Tibial nerve (tissue), 4 donors: ENCODE data around the gene ARL14EP. TPM values are rescaled to one million over a fixed set of nuclear protein-coding genes. Genes with fewer than 3 reads are reported as not detected.
A peak's percentile ranks its signal among the peaks of the same experiment; 100 is the strongest.

Experiments
- DNase-seq, 2 donors: peaks; one replicate each; pipeline ENCODE4 v3.0.0-alpha.2; 2019; ENCODE audit warnings: low spot score in 2 of 2
- H3K27ac ChIP-seq, 4 donors: fragments of 200-600 bp; sonication (generic) in 3 of 4; one replicate each; pipeline ENCODE4 v1.5.1; 2017 to 2019; ENCODE audit warnings: mild to moderate bottlenecking in 1 of 4
- H3K27me3 ChIP-seq, 2 donors: fragments of 200-600 bp; sonication (generic) in 1 of 2; one replicate each; pipeline versions ENCODE4 v1.5.1 to v1.6.0; 2017 to 2019
- H3K36me3 ChIP-seq, 3 donors: fragments of 200-600 bp; sonication (generic); one replicate each; pipeline ENCODE4 v1.5.1; 2018 to 2019
- H3K4me1 ChIP-seq, 4 donors: fragments of 200-600 bp; sonication (generic) in 3 of 4; one replicate each; pipeline ENCODE4 v1.5.1; 2017 to 2019
- H3K4me3 ChIP-seq, 4 donors: fragments of 200-600 bp; sonication (generic) in 3 of 4; one replicate each; pipeline ENCODE4 v1.5.1; 2017 to 2019; ENCODE audit warnings: mild to moderate bottlenecking in 1 of 4, moderate library complexity in 1 of 4
- H3K9me3 ChIP-seq, 4 donors: fragments of 200-600 bp; sonication (generic) in 3 of 4; one replicate each; pipeline ENCODE4 v1.5.1; 2017 to 2019
- CTCF ChIP-seq, 5 experiments: fragments of 200-600 bp in 3 of 5; fragments of 450-650 bp in 2 of 5; sonication (generic) in 3 of 5; IDR thresholded peaks; one replicate each; pipeline ENCODE4 v1.5.1; 2016 to 2019; ENCODE audit warnings: antibody characterized with exemption in 5 of 5, mild to moderate bottlenecking in 3 of 5, moderate library complexity in 2 of 5
- EP300 ChIP-seq, 2 donors: sonication (generic); formaldehyde crosslinking; IDR thresholded peaks; one replicate each; pipeline ENCODE4 v1.6.1; 2017; ENCODE audit warnings: antibody characterized with exemption in 2 of 2, mild to moderate bottlenecking in 1 of 2
- POLR2A ChIP-seq, 2 donors: fragments of 450-650 bp; IDR thresholded peaks; one replicate each; pipeline ENCODE4 v1.6.1; 2017; ENCODE audit warnings: antibody characterized with exemption in 2 of 2, mild to moderate bottlenecking in 2 of 2, moderate library complexity in 2 of 2
- WGBS, 2 donors: methylation state at CpG; one replicate each; pipeline ENCODE4 v1.1.5; 2018; 5-methylcytosine and 5-hydroxymethylcytosine counted together
- total RNA-seq, 4 donors: library from RNA; depleted of rRNA; stranded (reverse); fragments of >200 nt; gene quantifications; one replicate each; pipeline ENCODE4 v1.1.0, GENCODE V29; 2016

ARL14EP gene
- total RNA-seq: 10 to 100 TPM; 12.1 to 20.8 (median 16.1) TPM

- peak within 1 kb of the TSS; percentile 62 to 74 (median 68) for H3K4me3 ChIP-seq
- peaks cover 0 to 45% (median 17%) of the 10 kb centered on the region in 4 donors for H3K4me1 ChIP-seq
- peak; percentile 81 to 87 for DNase-seq
- no peaks in the 10 kb centered on the region for H3K27me3 ChIP-seq
- TF ChIP-seq EP300 (IDR thresholded peaks at IDR 0.05) (peak in 1 of 2 donors; percentile 93), CTCF (IDR thresholded peaks at IDR 0.05) (peak in 2 of 5 experiments; percentile 16 to 35), POLR2A (IDR thresholded peaks at IDR 0.05) (peak; percentile 57 to 65)
- peak within 1 kb of the TSS; percentile 59 to 90 (median 81) for H3K27ac ChIP-seq
- 1% methylated on average over 49 to 51 of the region's 51 CpGs for WGBS, 2 donors
- no peaks in the 10 kb centered on the region for H3K9me3 ChIP-seq
- no peaks in the 10 kb centered on the region for H3K36me3 ChIP-seq
These were observed at the start of gene ARL14EP for GRCh38 chr11:30322826-30323710. Gene ARL14EP, plus strand, starts transcription at chr11:30323104. Its CDS starts 7,845 bp downstream, at chr11:30330949.

- Histone ChIP-seq H3K27me3 (no peaks in the 10 kb centered on the region), H3K4me1 (no peaks in the 10 kb centered on the region)
These were observed 45.7 kb upstream of the ARL14EP start for GRCh38 chr11:30277176-30277575.

GRCh38 chr11:30279796-30280195 lies 43.1 kb upstream of the ARL14EP start:
- Histone ChIP-seq H3K4me3 (no peak overlapping the region), H3K9me3 (peaks cover 0 to 5% (median 0%) of the 10 kb centered on the region in 4 donors), H3K4me1 (no peaks in the 10 kb centered on the region), H3K27ac (no peak overlapping the region), H3K36me3 (no peaks in the 10 kb centered on the region), H3K27me3 (no peaks in the 10 kb centered on the region)
- DNase-seq: no peak
- no peak for TF ChIP-seq EP300 (IDR thresholded peaks at IDR 0.05)
- no peak for TF ChIP-seq POLR2A (IDR thresholded peaks at IDR 0.05)
- WGBS, 2 donors: 93 to 95% methylated on average over 2 of the region's 2 CpGs

More at GRCh38 chr11:30277176-30277575, 45.7 kb upstream of the ARL14EP start:
- H3K4me3 ChIP-seq: no peak overlapping the region
- no peak overlapping the region for H3K27ac ChIP-seq
- H3K36me3 ChIP-seq: no peaks in the 10 kb centered on the region
- no peak for DNase-seq
- H3K9me3 ChIP-seq: peaks cover 0 to 3% (median 0%) of the 10 kb centered on the region in 4 donors
- TF ChIP-seq EP300 (IDR thresholded peaks at IDR 0.05) (no peak), POLR2A (IDR thresholded peaks at IDR 0.05) (no peak), CTCF (IDR thresholded peaks at IDR 0.05) (no peak)

GRCh38 chr11:30281476-30282288 lies 41.2 kb upstream of the ARL14EP start:
- H3K4me1 ChIP-seq: no peaks in the 10 kb centered on the region
- TF ChIP-seq EP300 (IDR thresholded peaks at IDR 0.05): no peak
- TF ChIP-seq POLR2A (IDR thresholded peaks at IDR 0.05): no peak
- TF ChIP-seq CTCF (IDR thresholded peaks at IDR 0.05): no peak
- WGBS, 2 donors: 71 to 79% methylated on average over 7 of the region's 7 CpGs
- no peaks in the 10 kb centered on the region for H3K36me3 ChIP-seq
- no peaks in the 10 kb centered on the region for H3K27me3 ChIP-seq
- no peak overlapping the region for H3K27ac ChIP-seq
- peaks cover 0 to 5% (median 0%) of the 10 kb centered on the region in 4 donors for H3K9me3 ChIP-seq
- no peak for DNase-seq
- H3K4me3 ChIP-seq: no peak overlapping the region

- Histone ChIP-seq H3K27ac (no peak overlapping the region), H3K4me1 (no peaks in the 10 kb centered on the region), H3K36me3 (no peaks in the 10 kb centered on the region), H3K27me3 (no peaks in the 10 kb centered on the region), H3K9me3 (peaks cover 0 to 5% (median 0%) of the 10 kb centered on the region in 4 donors), H3K4me3 (no peak overlapping the region)
- 56 to 82% methylated on average over 3 of the region's 3 CpGs for WGBS, 2 donors
- DNase-seq: no peak
- TF ChIP-seq CTCF (IDR thresholded peaks at IDR 0.05): no peak
These were observed 40.6 kb upstream of the ARL14EP start for GRCh38 chr11:30282289-30282631.
